Heart right ventricle (tissue), 16 donors: ENCODE results near the gene EIF3A. TPM values are rescaled to one million over a fixed set of nuclear protein-coding genes. Genes with fewer than 3 reads are reported as not detected.

Source experiments
- ATAC-seq, 8 donors: fragments of 200-7000 bp; cut with Tn5 transposase; one replicate each; pipeline ENCODE4 v1.9.1; 2020; ENCODE audit warnings: mild to moderate bottlenecking in 8 of 8, moderate library complexity in 8 of 8, moderate number of reproducible peaks in 1 of 8
- DNase-seq, 2 donors: peaks; one replicate each; pipeline ENCODE4 v3.0.0-alpha.2; 2020
- H3K27ac ChIP-seq, 10 donors: fragments of 200-600 bp; sonication (generic) in 2 of 10; one replicate each; pipeline versions ENCODE4 v1.5.0 to v1.8.0; 2020 to 2022; ENCODE audit warnings: mild to moderate bottlenecking in 3 of 10
- H3K27me3 ChIP-seq, 7 donors: fragments of 200-600 bp; one replicate each; pipeline ENCODE4 v1.8.0; 2021 to 2022; ENCODE audit warnings: mild to moderate bottlenecking in 2 of 7
- H3K36me3 ChIP-seq, 9 donors: fragments of 200-600 bp; sonication (generic) in 1 of 9; one replicate each; pipeline versions ENCODE4 v1.5.0 to v1.8.0; 2020 to 2022; ENCODE audit warnings: mild to moderate bottlenecking in 2 of 9
- H3K4me1 ChIP-seq, 9 donors: fragments of 200-600 bp; sonication (generic) in 1 of 9; one replicate each; pipeline versions ENCODE4 v1.5.0 to v1.8.0; 2020 to 2022; ENCODE audit warnings: mild to moderate bottlenecking in 4 of 9
- H3K4me3 ChIP-seq, 10 donors: fragments of 200-600 bp; sonication (generic) in 2 of 10; one replicate each; pipeline versions ENCODE4 v1.5.0 to v1.8.0; 2020 to 2022; ENCODE audit warnings: mild to moderate bottlenecking in 7 of 10, moderate library complexity in 2 of 10
- H3K9me3 ChIP-seq, 11 donors: fragments of 200-600 bp in 10 of 11; sonication (generic) in 2 of 11; one replicate each; pipeline versions ENCODE4 v1.5.0 to v1.8.0; 2013 to 2022; ENCODE audit warnings: mild to moderate bottlenecking in 2 of 11, control low read depth in 1 of 11, moderate library complexity in 1 of 11
- WGBS, 2 donors: extraction: QIAGEN DNeasy Blood & Tissue Kit; methylation state at CpG; one replicate each; pipeline ENCODE4 v1.1.7; 2013; ENCODE audit warnings: inconsistent platforms in 1 of 2; 5-methylcytosine and 5-hydroxymethylcytosine counted together
- intact Hi-C, 10 donors: fragments of 100-400 bp; cut with DNase I; formaldehyde crosslinking; loops; one replicate each; pipeline versions ENCODE4 v1.11.1 to v1.14.2; 2022
- long read RNA-seq, 3 donors: library from polyadenylated mRNA; unstranded; transcript quantifications; one replicate each; pipeline ENCODE4 v2.0.0, GENCODE V29; 2020 to 2021
- polyA plus RNA-seq, 2 donors: library from polyadenylated mRNA; stranded (reverse); fragments of 200-250 nt; gene quantifications; one replicate each; pipeline ENCODE4 v1.2.3, GENCODE V29; 2013
- total RNA-seq, 10 donors: library from RNA; stranded (reverse); fragmentation: NEBNext Ultra II Directional in 3 of 10; extraction: Animal tissue kit (Norgen Biotek cat#: 25700) in 3 of 10; gene quantifications; one replicate each; pipeline versions ENCODE4 v1.2.1 to v1.2.4, GENCODE V29; 2021 to 2023
- TF ChIP-seq, protein P1 (sequence below), 9 donors: fragments of 200-600 bp; sonication (generic) in 2 of 9; IDR thresholded peaks; one replicate each; pipeline versions ENCODE4 v1.5.0 to v1.8.0; 2021 to 2022; ENCODE audit warnings: antibody characterized with exemption in 9 of 9, mild to moderate bottlenecking in 5 of 9, moderate library complexity in 1 of 9
- donor health status: Arrhythmogenic right ventricular cardiomyopathy.
- donor health status: ischemic (EF 13 %, LVEDD 7.1; RV severe dilation, severe dysfunction).
- donor health status: healthy with polysubstance abuse.
- donor health status: DM: no; HTN: yes; CAD: no.
- donor health status: DM: no; HTN: no; CAD: no.
- donor health status: ischemic (EF 25% LVEDD 6.9; RV normal size, moderate dysfunction).
- donor health status: ischemic (EF 25% LVEDD 5.7; RV mildly dilated, moderate dysfunction).
- donor health status: healthy.
- donor health status: DM: yes; HTN: yes; CAD: no.
- donor health status: Ischemic cardiomyopathy.
- donor health status: ischemic (EF 35%, LVEDD 5.7; RV mildly dilated, moderate dysfunction).
- donor health status: nonischemic (EF 11% LVEDD 7.7; RV severe dilation, severe dysfunction).
- donor health status: DM: yes; HTN: yes; CAD: no.
- donor health status: PGD.
- donor health status: ischemic (EF 29% LVEDD 5.4; RV normal size, mild dysfunction).
- donor health status: nonischemic (EF 23%, LVEDD 6.1; RV moderate dilation, normal function).

EIF3A gene, protein sequence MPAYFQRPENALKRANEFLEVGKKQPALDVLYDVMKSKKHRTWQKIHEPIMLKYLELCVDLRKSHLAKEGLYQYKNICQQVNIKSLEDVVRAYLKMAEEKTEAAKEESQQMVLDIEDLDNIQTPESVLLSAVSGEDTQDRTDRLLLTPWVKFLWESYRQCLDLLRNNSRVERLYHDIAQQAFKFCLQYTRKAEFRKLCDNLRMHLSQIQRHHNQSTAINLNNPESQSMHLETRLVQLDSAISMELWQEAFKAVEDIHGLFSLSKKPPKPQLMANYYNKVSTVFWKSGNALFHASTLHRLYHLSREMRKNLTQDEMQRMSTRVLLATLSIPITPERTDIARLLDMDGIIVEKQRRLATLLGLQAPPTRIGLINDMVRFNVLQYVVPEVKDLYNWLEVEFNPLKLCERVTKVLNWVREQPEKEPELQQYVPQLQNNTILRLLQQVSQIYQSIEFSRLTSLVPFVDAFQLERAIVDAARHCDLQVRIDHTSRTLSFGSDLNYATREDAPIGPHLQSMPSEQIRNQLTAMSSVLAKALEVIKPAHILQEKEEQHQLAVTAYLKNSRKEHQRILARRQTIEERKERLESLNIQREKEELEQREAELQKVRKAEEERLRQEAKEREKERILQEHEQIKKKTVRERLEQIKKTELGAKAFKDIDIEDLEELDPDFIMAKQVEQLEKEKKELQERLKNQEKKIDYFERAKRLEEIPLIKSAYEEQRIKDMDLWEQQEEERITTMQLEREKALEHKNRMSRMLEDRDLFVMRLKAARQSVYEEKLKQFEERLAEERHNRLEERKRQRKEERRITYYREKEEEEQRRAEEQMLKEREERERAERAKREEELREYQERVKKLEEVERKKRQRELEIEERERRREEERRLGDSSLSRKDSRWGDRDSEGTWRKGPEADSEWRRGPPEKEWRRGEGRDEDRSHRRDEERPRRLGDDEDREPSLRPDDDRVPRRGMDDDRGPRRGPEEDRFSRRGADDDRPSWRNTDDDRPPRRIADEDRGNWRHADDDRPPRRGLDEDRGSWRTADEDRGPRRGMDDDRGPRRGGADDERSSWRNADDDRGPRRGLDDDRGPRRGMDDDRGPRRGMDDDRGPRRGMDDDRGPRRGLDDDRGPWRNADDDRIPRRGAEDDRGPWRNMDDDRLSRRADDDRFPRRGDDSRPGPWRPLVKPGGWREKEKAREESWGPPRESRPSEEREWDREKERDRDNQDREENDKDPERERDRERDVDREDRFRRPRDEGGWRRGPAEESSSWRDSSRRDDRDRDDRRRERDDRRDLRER (N-terminal part only)
- 100 to 1,000 TPM in 9 of 10 donors, 10 to 100 TPM in 1; 94.8 to 139 (median 126) TPM for total RNA-seq
- 10 to 100 TPM; 46.9 to 47.3 TPM for polyA plus RNA-seq
- long read RNA-seq, donor 1, full-length matches to known transcripts, result 172 of 424 reads
- long read RNA-seq, donor 1, partial matches to known transcripts, result 231 of 424 reads
- long read RNA-seq, donor 1, other reads (novel, unspliced or antisense), result 21 of 424 reads
- long read RNA-seq, donor 2, full-length matches to known transcripts, result 196 of 425 reads
- long read RNA-seq, donor 2, partial matches to known transcripts, result 215 of 425 reads
- long read RNA-seq, donor 2, other reads (novel, unspliced or antisense), result 14 of 425 reads
- long read RNA-seq, donor 3, full-length matches to known transcripts, result 48 of 1,037 reads
- long read RNA-seq, donor 3, partial matches to known transcripts, result 964 of 1,037 reads
- long read RNA-seq, donor 3, other reads (novel, unspliced or antisense), result 25 of 1,037 reads

DNA sequence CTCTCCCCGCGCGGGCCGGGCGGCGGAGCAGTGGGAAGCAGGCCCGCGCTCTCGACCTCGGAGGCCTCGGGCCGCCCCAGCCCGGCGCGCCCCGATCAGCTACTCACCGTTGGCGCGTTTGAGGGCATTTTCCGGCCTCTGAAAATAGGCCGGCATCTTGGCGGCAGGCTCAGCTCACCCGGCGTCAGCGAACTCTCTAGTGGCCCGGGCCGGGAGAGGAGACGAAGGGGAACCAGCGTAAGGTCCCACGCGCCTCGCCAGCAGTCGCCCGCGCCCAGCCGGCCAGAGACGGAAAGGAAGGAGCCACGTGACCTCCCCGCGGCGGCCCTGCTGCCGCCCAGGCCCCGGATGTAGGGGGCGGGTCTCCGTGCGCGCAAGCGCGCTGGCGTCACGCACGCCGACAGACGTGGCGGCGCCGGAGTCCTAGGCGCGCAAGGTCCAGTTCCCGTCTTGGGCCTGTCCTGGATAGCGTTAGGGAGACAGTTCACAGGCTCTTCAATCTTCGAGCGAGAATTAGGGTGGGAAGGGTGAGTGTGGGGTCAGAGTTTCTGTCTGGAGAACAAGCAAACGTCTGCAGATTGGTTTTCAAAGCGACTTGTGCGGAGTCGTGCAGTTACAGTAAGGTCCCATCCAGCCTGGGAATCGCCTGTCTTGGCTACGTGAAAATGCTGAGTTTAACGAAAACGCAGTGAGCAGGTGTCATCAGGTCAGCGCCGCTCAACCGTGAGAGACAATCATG, at the start of gene EIF3A:
Gene EIF3A, minus strand, starts transcription at position 297 of the 739 bp plus-strand sequence. Its CDS starts 141 bp downstream, at position 156.
- intact Hi-C loops, result loop anchor here in 3 of 10 donors (1.0 to 5.0 kb wide), 4 partner anchors 22 to 97 kb away; partner anchors contain the start of genes DENND10 (in 1 of the 3), PRDX3 (in 1 of the 3) and SFXN4 (in 1 of the 3)
- peak; percentile 97 to 98 (median 98) for ATAC-seq
- TF ChIP-seq, protein P1, sequence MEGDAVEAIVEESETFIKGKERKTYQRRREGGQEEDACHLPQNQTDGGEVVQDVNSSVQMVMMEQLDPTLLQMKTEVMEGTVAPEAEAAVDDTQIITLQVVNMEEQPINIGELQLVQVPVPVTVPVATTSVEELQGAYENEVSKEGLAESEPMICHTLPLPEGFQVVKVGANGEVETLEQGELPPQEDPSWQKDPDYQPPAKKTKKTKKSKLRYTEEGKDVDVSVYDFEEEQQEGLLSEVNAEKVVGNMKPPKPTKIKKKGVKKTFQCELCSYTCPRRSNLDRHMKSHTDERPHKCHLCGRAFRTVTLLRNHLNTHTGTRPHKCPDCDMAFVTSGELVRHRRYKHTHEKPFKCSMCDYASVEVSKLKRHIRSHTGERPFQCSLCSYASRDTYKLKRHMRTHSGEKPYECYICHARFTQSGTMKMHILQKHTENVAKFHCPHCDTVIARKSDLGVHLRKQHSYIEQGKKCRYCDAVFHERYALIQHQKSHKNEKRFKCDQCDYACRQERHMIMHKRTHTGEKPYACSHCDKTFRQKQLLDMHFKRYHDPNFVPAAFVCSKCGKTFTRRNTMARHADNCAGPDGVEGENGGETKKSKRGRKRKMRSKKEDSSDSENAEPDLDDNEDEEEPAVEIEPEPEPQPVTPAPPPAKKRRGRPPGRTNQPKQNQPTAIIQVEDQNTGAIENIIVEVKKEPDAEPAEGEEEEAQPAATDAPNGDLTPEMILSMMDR (IDR thresholded peaks at IDR 0.05), result no peak
- Histone ChIP-seq H3K36me3 (no peaks in the 10 kb centered on the region), H3K27ac (peak within 1 kb of the TSS; percentile 91 to 99 (median 98)), H3K4me1 (peaks cover 5 to 52% (median 37%) of the 10 kb centered on the region in 9 donors), H3K27me3 (no peaks in the 10 kb centered on the region), H3K9me3 (no peaks in the 10 kb centered on the region), H3K4me3 (peak within 1 kb of the TSS; percentile 66 to 99 (median 95))
- peak; percentile 92 to 95 for DNase-seq
- WGBS, 2 donors, result 0% methylated on average over 72 to 74 of the region's 74 CpGs

- H3K4me1 ChIP-seq, result peaks cover 0 to 55% (median 7%) of the 10 kb centered on the region in 9 donors
- TF ChIP-seq, protein P1 (IDR thresholded peaks at IDR 0.05), result no peak
- no peaks in the 10 kb centered on the region for H3K9me3 ChIP-seq
- 91 to 96% methylated on average over 4 of the region's 4 CpGs for WGBS, 2 donors
- no peak overlapping the region for H3K4me3 ChIP-seq
- DNase-seq, result no peak
- intact Hi-C loops, result no loop called here
- ATAC-seq, result no peak
- H3K27me3 ChIP-seq, result no peaks in the 10 kb centered on the region
- peaks cover 0 to 91% (median 26%) of the 10 kb centered on the region in 9 donors for H3K36me3 ChIP-seq
- peak overlapping the region in 1 of 10 donors; percentile 89 for H3K27ac ChIP-seq
Observed at GRCh38 chr10:119129721-119130120, 49.1 kb upstream of the EIF3A start.

DNA sequence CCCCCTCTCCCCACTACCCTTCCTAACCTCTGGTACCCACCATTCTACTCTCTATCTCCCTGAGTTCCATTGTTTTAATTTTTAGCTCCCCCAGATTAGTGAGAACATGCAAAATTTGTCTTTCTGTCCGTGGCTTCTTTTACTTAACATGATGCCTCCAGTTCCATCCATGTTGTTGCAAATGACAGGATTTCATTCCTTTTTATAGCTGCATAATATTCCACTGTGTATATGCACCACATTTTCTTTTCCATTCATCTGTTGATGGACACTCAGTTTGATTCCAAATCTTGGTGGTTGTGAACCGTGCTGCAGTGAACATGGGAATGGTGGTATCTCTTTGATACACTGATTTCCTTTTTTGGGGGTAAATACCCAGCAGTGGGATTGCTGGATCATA, 45.3 kb upstream of the EIF3A start:
- H3K9me3 ChIP-seq, result no peaks in the 10 kb centered on the region
- H3K4me1 ChIP-seq, result peaks cover 0 to 19% (median under 1%) of the 10 kb centered on the region in 9 donors
- ATAC-seq (no peak), DNase-seq (no peak)
- H3K27ac ChIP-seq, result no peak overlapping the region
- TF ChIP-seq, protein P1 (IDR thresholded peaks at IDR 0.05), result no peak
- 98 to 100% methylated on average over 2 of the region's 2 CpGs for WGBS, 2 donors
- no peaks in the 10 kb centered on the region for H3K27me3 ChIP-seq
- H3K4me3 ChIP-seq, result no peak overlapping the region
- H3K36me3 ChIP-seq, result peaks cover 0 to 99% (median 32%) of the 10 kb centered on the region in 9 donors
- intact Hi-C loops, result no loop called here
